ENCODE measurements around the gene TPM2.

DNA sequence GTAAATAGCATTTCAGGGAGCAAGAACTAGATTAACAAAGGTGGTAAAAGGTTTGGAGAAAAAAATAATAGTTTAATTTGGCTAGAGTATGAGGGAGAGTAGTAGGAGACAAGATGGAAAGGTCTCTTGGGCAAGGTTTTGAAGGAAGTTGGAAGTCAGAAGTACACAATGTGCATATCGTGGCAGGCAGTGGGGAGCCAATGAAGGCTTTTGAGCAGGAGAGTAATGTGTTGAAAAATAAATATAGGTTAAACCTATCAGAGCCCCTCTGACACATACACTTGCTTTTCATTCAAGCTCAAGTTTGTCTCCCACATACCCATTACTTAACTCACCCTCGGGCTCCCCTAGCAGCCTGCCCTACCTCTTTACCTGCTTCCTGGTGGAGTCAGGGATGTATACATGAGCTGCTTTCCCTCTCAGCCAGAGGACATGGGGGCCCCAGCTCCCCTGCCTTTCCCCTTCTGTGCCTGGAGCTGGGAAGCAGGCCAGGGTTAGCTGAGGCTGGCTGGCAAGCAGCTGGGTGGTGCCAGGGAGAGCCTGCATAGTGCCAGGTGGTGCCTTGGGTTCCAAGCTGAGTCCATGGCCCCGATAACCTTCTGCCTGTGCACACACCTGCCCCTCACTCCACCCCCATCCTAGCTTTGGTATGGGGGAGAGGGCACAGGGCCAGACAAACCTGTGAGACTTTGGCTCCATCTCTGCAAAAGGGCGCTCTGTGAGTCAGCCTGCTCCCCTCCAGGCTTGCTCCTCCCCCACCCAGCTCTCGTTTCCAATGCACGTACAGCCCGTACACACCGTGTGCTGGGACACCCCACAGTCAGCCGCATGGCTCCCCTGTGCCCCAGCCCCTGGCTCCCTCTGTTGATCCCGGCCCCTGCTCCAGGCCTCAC is 16.3 kb downstream of the TPM2 start, which contains the start of gene CA9:
- TF ChIP-seq, protein P1, sequence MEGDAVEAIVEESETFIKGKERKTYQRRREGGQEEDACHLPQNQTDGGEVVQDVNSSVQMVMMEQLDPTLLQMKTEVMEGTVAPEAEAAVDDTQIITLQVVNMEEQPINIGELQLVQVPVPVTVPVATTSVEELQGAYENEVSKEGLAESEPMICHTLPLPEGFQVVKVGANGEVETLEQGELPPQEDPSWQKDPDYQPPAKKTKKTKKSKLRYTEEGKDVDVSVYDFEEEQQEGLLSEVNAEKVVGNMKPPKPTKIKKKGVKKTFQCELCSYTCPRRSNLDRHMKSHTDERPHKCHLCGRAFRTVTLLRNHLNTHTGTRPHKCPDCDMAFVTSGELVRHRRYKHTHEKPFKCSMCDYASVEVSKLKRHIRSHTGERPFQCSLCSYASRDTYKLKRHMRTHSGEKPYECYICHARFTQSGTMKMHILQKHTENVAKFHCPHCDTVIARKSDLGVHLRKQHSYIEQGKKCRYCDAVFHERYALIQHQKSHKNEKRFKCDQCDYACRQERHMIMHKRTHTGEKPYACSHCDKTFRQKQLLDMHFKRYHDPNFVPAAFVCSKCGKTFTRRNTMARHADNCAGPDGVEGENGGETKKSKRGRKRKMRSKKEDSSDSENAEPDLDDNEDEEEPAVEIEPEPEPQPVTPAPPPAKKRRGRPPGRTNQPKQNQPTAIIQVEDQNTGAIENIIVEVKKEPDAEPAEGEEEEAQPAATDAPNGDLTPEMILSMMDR (IDR thresholded peaks at IDR 0.05; ENCODE audit: insufficient read depth, low read length, poor library complexity, severe bottlenecking), result no peak
- no peak for TF ChIP-seq EZH2phosphoT487 (conservative IDR thresholded peaks at IDR 0.05; ENCODE audit: low read length)
